ENCODE results near the gene NFKB1.
"Not testable (repeated sequence)": the region's sequence is repeated elsewhere in the genome, so short reads cannot be mapped to it uniquely, and the experiment has no call there.

Gene NFKB1

DNA sequence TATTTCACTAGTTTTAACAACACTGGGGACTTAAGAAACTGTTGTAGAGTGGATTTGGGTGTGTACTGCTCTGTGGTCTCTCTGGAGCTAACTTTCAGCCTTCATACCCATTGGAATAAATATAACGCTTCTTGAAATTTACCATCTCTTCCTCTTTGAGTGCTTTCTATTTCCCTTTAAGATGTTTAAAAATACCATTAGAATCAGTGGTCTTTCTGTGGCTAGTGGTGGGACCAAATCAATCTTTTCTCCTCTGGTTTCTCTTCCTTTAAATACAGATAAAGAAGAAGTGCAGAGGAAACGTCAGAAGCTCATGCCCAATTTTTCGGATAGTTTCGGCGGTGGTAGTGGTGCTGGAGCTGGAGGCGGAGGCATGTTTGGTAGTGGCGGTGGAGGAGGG, 92.0 kb downstream of the NFKB1 start:
- no peak for DNase-seq (ENCODE audit: low read depth in 4 of 4, low spot score in 1 of 4)

DNA sequence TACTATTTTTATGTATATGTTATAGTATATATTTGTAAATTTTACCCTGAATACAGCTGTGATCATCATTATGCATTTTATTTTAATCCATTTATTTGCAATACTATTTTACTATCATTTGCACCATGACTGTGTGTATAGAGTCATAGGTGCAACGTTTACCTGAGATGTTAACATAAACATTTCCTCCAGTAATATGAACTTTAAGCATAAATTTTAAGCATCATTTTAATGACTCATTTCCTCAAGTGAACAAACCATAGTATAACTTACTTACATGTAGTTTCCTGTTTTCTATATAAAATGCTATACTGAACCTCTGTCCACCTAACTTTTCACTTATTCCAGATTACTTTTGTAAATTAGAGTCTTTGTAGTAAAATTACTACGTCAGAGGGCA, 92.8 kb downstream of the NFKB1 start:
- no peak for DNase-seq (ENCODE audit: low read depth in 4 of 4, low spot score in 1 of 4)

DNA sequence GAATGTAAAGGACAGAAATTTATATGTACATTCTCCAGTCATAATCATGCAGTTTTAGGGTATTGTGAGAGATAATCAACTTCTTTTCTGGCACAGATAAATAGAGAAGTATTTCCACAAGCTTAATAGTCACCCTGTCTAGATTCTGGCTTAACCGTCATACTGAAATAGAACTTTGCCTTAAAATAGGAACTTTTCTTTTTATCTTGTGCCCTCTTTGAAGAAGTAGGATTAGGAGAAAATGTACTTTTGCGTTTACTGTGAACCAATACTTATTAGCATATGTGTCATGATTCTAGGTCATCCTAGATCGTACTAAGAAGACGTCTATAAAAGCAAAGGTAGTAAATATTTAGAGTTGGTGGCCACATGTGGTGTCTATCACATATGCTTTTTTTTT, 95.4 kb downstream of the NFKB1 start:
- DNase-seq (ENCODE audit: low read depth in 4 of 4, low spot score in 1 of 4), result no peak

- no peak for DNase-seq (ENCODE audit: low read depth in 4 of 4, low spot score in 1 of 4)
Measured at GRCh38 chr4:102598086-102598761, 97.1 kb downstream of the NFKB1 start.

- DNase-seq (ENCODE audit: low read depth in 4 of 4, low spot score in 1 of 4), result no peak
Measured at GRCh38 chr4:102598762-102599374, 97.7 kb downstream of the NFKB1 start.

- no peak for DNase-seq (ENCODE audit: low read depth in 4 of 4, low spot score in 1 of 4)
Measured at GRCh38 chr4:102599455-102599854, 98.3 kb downstream of the NFKB1 start.

DNA sequence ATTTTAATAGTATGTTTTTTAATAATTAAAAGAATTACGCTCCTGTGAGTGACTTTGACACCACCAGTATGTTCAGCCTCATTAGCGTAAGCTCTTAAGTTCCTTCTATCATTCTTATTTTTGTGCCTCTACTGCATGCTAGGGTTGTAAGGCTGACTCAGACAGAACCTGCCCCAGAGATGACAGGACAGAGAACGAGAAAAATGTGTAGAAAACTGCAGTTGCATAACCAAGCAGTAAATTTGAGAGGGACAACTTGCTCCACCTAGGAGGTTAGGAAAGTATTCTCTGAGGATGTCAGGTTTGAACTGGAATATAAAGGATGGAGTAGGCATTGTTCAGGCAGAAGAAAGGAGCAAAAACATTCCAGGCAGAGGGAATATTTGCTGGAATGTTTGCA, 98.7 kb downstream of the NFKB1 start:
- DNase-seq (ENCODE audit: low read depth in 4 of 4, low spot score in 1 of 4), result no peak

DNA sequence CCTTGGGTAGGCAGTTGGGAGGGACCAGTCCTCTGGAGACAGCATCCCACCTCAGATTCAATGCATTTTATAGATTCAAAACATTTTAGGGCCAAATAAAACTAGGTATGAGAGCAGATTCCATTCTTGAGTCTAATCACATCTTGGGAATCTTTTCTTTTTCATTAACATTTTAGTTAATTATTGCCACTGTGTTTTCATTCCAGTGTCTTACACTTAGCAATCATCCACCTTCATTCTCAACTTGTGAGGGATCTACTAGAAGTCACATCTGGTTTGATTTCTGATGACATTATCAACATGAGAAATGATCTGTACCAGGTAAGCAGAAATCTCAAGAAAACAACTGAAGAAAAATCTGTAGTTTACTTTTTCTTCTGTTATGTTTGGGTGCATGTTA, 99.5 kb downstream of the NFKB1 start:
- DNase-seq (ENCODE audit: low read depth in 4 of 4, low spot score in 1 of 4), result no peak

GRCh38 chr4:102601586-102602227, 100.5 kb downstream of the NFKB1 start:
- DNase-seq (ENCODE audit: low read depth in 4 of 4, low spot score in 1 of 4), result no peak

- no peak for DNase-seq (ENCODE audit: low read depth in 4 of 4, low spot score in 1 of 4)
Measured at GRCh38 chr4:102604222-102604940, 103.2 kb downstream of the NFKB1 start.

DNA sequence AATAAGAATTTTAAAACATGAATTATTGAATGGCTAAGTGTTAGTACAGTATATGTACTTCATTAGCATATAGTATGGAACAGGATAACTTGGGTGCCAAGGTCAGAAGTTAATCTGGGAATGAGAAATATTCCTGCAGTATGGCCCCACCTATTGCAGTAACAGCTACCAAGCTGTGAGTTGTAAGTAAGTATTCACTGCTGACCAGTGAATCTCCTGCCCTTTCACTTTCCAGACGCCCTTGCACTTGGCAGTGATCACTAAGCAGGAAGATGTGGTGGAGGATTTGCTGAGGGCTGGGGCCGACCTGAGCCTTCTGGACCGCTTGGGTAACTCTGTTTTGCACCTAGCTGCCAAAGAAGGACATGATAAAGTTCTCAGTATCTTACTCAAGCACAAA, 105.1 kb downstream of the NFKB1 start:
- no peak for DNase-seq (ENCODE audit: low read depth in 4 of 4, low spot score in 1 of 4)

GRCh38 chr4:102606846-102607450, 105.8 kb downstream of the NFKB1 start:
- DNase-seq (ENCODE audit: low read depth in 4 of 4, low spot score in 1 of 4), result no peak

GRCh38 chr4:102608190-102608589, 107.0 kb downstream of the NFKB1 start:
- no peak for DNase-seq (ENCODE audit: low read depth in 4 of 4, low spot score in 1 of 4)

DNA sequence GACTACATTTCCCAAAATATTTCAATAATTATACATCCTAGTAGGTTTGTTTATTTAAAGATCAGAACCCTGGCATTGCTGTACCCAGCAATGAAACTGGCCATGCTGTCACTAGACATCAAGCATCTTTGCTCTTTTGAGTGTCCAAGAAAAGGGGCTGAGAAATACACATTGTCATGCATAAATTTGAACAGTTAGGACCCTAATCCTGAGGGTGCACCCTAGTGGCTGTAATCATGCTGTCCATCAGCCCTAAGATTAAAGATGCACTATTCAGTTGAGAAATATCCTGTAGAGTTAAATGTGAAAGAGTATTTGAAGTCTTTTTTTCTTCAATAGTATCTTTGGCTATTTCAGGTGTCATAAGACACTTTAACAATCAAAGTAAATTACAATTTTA, 108.8 kb downstream of the NFKB1 start:
- DNase-seq (ENCODE audit: low read depth in 4 of 4, low spot score in 1 of 4), result no peak

DNA sequence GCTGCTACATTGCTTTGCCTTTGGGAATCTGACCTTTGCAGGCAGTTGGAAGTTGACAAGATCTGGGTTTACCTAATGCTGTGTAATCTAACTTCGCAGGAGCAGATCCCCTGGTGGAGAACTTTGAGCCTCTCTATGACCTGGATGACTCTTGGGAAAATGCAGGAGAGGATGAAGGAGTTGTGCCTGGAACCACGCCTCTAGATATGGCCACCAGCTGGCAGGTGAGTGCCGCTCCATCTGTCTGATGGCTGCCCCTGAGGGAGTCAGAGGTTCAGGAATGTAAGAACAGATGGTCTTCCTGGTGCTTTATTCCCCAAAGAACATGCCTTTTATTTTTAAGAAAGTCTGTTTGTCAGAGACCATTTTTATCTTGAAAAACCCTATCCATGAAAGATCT, 109.3 kb downstream of the NFKB1 start:
- no peak for DNase-seq (ENCODE audit: low read depth in 4 of 4, low spot score in 1 of 4)

GRCh38 chr4:102612210-102612609, 111.1 kb downstream of the NFKB1 start:
- no peak for DNase-seq (ENCODE audit: low read depth in 4 of 4, low spot score in 1 of 4)

- no peak for DNase-seq (ENCODE audit: low read depth in 4 of 4, low spot score in 1 of 4)
Measured at GRCh38 chr4:102612824-102613366, 111.7 kb downstream of the NFKB1 start.

DNA sequence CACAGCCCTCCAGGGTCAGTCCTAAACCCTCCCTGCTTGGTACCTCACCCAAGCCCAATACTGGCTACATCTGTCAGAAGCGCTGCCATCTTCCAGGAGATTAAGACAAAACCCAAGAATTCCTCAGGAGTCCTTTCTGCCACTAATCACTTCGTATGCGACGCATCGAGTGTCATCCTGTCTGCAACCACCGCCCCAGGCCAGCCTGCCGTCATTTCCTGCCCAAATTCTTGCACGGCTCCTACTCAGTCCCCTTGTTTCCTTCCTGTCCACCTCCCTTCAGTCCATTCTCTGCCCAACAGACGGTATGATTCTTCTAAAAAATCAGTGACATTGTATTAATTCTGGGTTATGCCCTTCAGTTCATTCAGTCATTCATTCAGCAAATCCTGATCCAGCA, 113.6 kb downstream of the NFKB1 start:
- no peak for DNase-seq (ENCODE audit: low read depth in 4 of 4, low spot score in 1 of 4)

- no peak for DNase-seq (ENCODE audit: low read depth in 4 of 4, low spot score in 1 of 4)
Measured at GRCh38 chr4:102616636-102617035, 115.5 kb downstream of the NFKB1 start.

DNA sequence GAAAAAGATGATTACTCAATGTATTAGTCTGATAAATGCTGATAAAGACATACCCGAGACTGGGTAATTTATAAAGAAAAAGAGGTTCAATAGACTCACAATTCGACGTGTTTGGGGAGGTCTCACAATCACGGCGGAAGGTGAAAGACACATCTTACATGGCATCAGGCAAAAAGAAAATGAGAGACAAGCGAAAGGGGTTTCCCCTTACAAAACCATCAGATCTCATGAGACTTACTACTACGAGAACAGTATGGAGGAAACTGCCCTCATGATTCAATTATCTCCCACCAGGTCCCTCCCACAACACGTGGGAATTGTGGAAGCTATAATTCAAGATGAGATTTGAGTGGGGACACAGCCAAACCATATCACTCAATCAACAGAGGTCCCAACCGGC, 117.9 kb downstream of the NFKB1 start:
- DNase-seq (ENCODE audit: low read depth in 4 of 4, low spot score in 1 of 4), result not testable (repeated sequence)

All from stimulated activated CD4-positive, alpha-beta T cell treated with anti-CD3 and anti-CD28 coated beads, Interleukin-1b, Interleukin-23, amount 100 ng/mL, for 24 hours (primary cell).